Activated CD8-positive, alpha-beta T cell treated with anti-CD3 and anti-CD28 coated beads for 36 hours (primary cell): Measurements from ENCODE around the gene PHF13. TPM values are rescaled to one million over a fixed set of nuclear protein-coding genes. Genes with fewer than 3 reads are reported as not detected.
A peak's percentile ranks its signal among the peaks of the same experiment; 100 is the strongest.

Source experiments
- ATAC-seq: fragments of 200-7000 bp; cut with Tn5 transposase; one replicate; pipeline ENCODE4 v1.10.0; 2021; ENCODE audit warnings: mild to moderate bottlenecking, moderate library complexity
- CTCF ChIA-PET: fragments of 350-600 bp; sonication (Branson Sonifier 250); formaldehyde crosslinking; loops from one replicate; lab custom pipeline; 2021; ENCODE audit warnings: antibody characterized with exemption; lab: Charles Lee
- POLR2A ChIA-PET: fragments of 350-600 bp; sonication (Branson Sonifier 250); formaldehyde crosslinking; loops from one replicate; lab custom pipeline; 2021; ENCODE audit warnings: antibody characterized with exemption; lab: Charles Lee
- DNase-seq: peaks from one replicate; pipeline ENCODE4 v3.0.0-alpha.2; 2020
- H3K27ac Mint-ChIP-seq: one replicate; pipeline ENCODE4 v1.8.0; 2021; ENCODE audit warnings: mild to moderate bottlenecking, mixed read lengths
- H3K27me3 Mint-ChIP-seq: one replicate; pipeline ENCODE4 v1.8.0; 2021; ENCODE audit warnings: mixed read lengths
- H3K36me3 Mint-ChIP-seq: one replicate; pipeline ENCODE4 v1.8.0; 2021; ENCODE audit warnings: low read depth, mixed read lengths
- H3K4me1 Mint-ChIP-seq: one replicate; pipeline ENCODE4 v1.8.0; 2021; ENCODE audit warnings: low read depth, mixed read lengths
- H3K4me3 Mint-ChIP-seq: one replicate; pipeline ENCODE4 v1.8.0; 2021; ENCODE audit warnings: mild to moderate bottlenecking, moderate library complexity, mixed read lengths
- H3K9me3 Mint-ChIP-seq: one replicate; pipeline ENCODE4 v1.8.0; 2021; ENCODE audit warnings: mixed read lengths
- CTCF ChIP-seq: fragments of 200-600 bp; IDR thresholded peaks from one replicate; pipeline ENCODE4 v1.8.0; 2022; ENCODE audit warnings: antibody characterized with exemption, mild to moderate bottlenecking
- intact Hi-C: fragments of 100-400 bp; cut with micrococcal nuclease; formaldehyde crosslinking; loops from one replicate; pipeline ENCODE4 v1.10.0; 2022
- total RNA-seq, 2 experiments: library from RNA; stranded (reverse); gene quantifications; one replicate each; pipeline ENCODE4 v1.2.3, GENCODE V29; 2021

Gene PHF13
- 10 to 100 TPM; 12.5 to 14.8 TPM for total RNA-seq

GRCh38 chr1:6613361-6614018 is at the start of gene PHF13:
PHF13 (plus strand) TSS chr1:6613731; CDS start chr1:6614067, 336 bp downstream.
- peak; percentile 96 for ATAC-seq
- Mint-ChIP-seq H3K4me1 (peaks cover 14% of the 10 kb centered on the region), H3K27ac (peak within 1 kb of the TSS; percentile 83), H3K4me3 (peak within 1 kb of the TSS; percentile 85), H3K9me3 (no peaks in the 10 kb centered on the region), H3K36me3 (peaks cover 6% of the 10 kb centered on the region), H3K27me3 (no peaks in the 10 kb centered on the region)
- TF ChIP-seq CTCF: no peak
- intact Hi-C loops: loop anchor here (1.0 kb wide), 1 partner anchor 10 kb away; no protein-coding TSS in a partner anchor
- peak; percentile 100 for DNase-seq
- CTCF ChIA-PET: no interaction called here
- POLR2A ChIA-PET: interaction anchor here (1.0 to 3.4 kb wide), 4 partner anchors 11 to 220 kb away, joined by 3 to 46 read pairs (median 5); partner anchors contain the start of genes ACOT7, KLHL21 and THAP3

- ChIA-PET POLR2A (no interaction called here), CTCF (interaction anchor here (1.2 kb wide), 1 partner anchor 14 kb away, joined by 5 read pairs; the partner anchor contains the start of genes NOL9 and TAS1R1)
- peaks cover 5% of the 10 kb centered on the region for H3K4me1 Mint-ChIP-seq
- H3K27me3 Mint-ChIP-seq: no peaks in the 10 kb centered on the region
- DNase-seq (no peak), ATAC-seq (no peak)
- no peaks in the 10 kb centered on the region for H3K9me3 Mint-ChIP-seq
- intact Hi-C loops: no loop called here
- H3K4me3 Mint-ChIP-seq: no peak overlapping the region
- no peaks in the 10 kb centered on the region for H3K36me3 Mint-ChIP-seq
- no peak overlapping the region for H3K27ac Mint-ChIP-seq
- no peak for TF ChIP-seq CTCF
These were observed 44.5 kb upstream of the PHF13 start for GRCh38 chr1:6569033-6569432.

- Mint-ChIP-seq H3K4me1 (peaks cover 5% of the 10 kb centered on the region), H3K4me3 (no peak overlapping the region), H3K9me3 (no peaks in the 10 kb centered on the region), H3K27ac (no peak overlapping the region), H3K36me3 (no peaks in the 10 kb centered on the region), H3K27me3 (no peaks in the 10 kb centered on the region)
- no peak for TF ChIP-seq CTCF
- CTCF ChIA-PET: interaction anchor here (1.3 to 1.4 kb wide), 2 partner anchors 15 to 76 kb away, joined by 5 read pairs; partner anchors contain the start of genes NOL9 and TAS1R1
- DNase-seq: no peak
- POLR2A ChIA-PET: no interaction called here
- ATAC-seq: no peak
- intact Hi-C loops: no loop called here
These were observed 43.4 kb upstream of the PHF13 start for GRCh38 chr1:6570100-6570499.

GRCh38 chr1:6570987-6571386 is 42.5 kb upstream of the PHF13 start:
- DNase-seq (no peak), ATAC-seq (no peak)
- no peak for TF ChIP-seq CTCF
- no peaks in the 10 kb centered on the region for H3K27me3 Mint-ChIP-seq
- no peak overlapping the region for H3K27ac Mint-ChIP-seq
- CTCF ChIA-PET: interaction anchor here (1.3 to 1.4 kb wide), 2 partner anchors 16 to 76 kb away, joined by 5 read pairs; partner anchors contain the start of genes NOL9 and TAS1R1
- H3K4me1 Mint-ChIP-seq: peaks cover 5% of the 10 kb centered on the region
- no peak overlapping the region for H3K4me3 Mint-ChIP-seq
- no peaks in the 10 kb centered on the region for H3K9me3 Mint-ChIP-seq
- POLR2A ChIA-PET: no interaction called here
- intact Hi-C loops: no loop called here
- H3K36me3 Mint-ChIP-seq: no peaks in the 10 kb centered on the region
